IMR-90 (cell line): ENCODE data around the gene NGFR. TPM values are rescaled to one million over a fixed set of nuclear protein-coding genes. Genes with fewer than 3 reads are reported as not detected.

ENCODE experiments used
- ATAC-seq: fragments of 200-7000 bp; cut with Tn5 transposase; 2 replicates; pipeline ENCODE4 v1.9.1; 2020; ENCODE audit warnings: low read depth, mild to moderate bottlenecking, moderate library complexity
- BruUV-seq: library from RNA; stranded (reverse); fragments of 400-500 nt; replicated peaks from 2 replicates; lab custom pipeline; 2021; lab: Mats Ljungman, UMichigan
- CTCF ChIA-PET: fragments of 300-600 bp; formaldehyde crosslinking; extraction: SDS; loops from one replicate; lab custom pipeline; 2021; ENCODE audit warnings: antibody characterized with exemption; lab: Yijun Ruan, JAX
- POLR2A ChIA-PET: fragments of 300-600 bp; sonication (Branson Sonifier 250); formaldehyde crosslinking; loops from one replicate; lab custom pipeline; 2022; ENCODE audit warnings: antibody characterized with exemption; ENCODE audit not compliant: unreplicated experiment; lab: Charles Lee
- DNase-seq: peaks from one replicate; pipeline ENCODE4 v3.0.0; 2013
- H2AFZ ChIP-seq: replicated peaks from 2 replicates; pipeline ENCODE3; 2013; ENCODE audit warnings: low read length, mild to moderate bottlenecking; ENCODE audit not compliant: poor library complexity
- H2AK5ac ChIP-seq: 2 replicates; pipeline ENCODE4 v1.6.1; 2013; ENCODE audit warnings: low read depth, low read length, inconsistent platforms
- H2AK9ac ChIP-seq: replicated peaks from 2 replicates; pipeline ENCODE3; 2013; ENCODE audit warnings: mild to moderate bottlenecking, low read depth, low read length, moderate library complexity; ENCODE audit not compliant: poor library complexity
- H2BK120ac ChIP-seq: 2 replicates; pipeline ENCODE4 v1.6.1; 2013; ENCODE audit warnings: low read depth, low read length, inconsistent platforms
- H2BK15ac ChIP-seq: 3 replicates; pipeline ENCODE4 v1.6.1; 2013; ENCODE audit warnings: low read depth, low read length, inconsistent platforms
- H2BK20ac ChIP-seq: 2 replicates; pipeline ENCODE4 v1.6.1; 2013; ENCODE audit warnings: low read depth, mild to moderate bottlenecking, inconsistent platforms, low read length, moderate library complexity
- H2BK5ac ChIP-seq: 2 replicates; pipeline ENCODE4 v1.6.1; 2013; ENCODE audit warnings: mild to moderate bottlenecking, low read depth, low read length, inconsistent platforms; ENCODE audit not compliant: poor library complexity, severe bottlenecking
- H3K14ac ChIP-seq: replicated peaks from 2 replicates; pipeline ENCODE4 v1.6.1; 2013; ENCODE audit warnings: low read depth, low read length, inconsistent platforms
- H3K18ac ChIP-seq: 2 replicates; pipeline ENCODE4 v1.6.1; 2013; ENCODE audit warnings: low read depth, low read length, control low read depth
- H3K23ac ChIP-seq: 2 replicates; pipeline ENCODE4 v1.6.1; 2013; ENCODE audit warnings: low read depth, low read length, inconsistent platforms
- H3K27ac ChIP-seq: 2 replicates; pipeline ENCODE4 v1.5.1; 2013; ENCODE audit warnings: mild to moderate bottlenecking, control low read depth, low read length; ENCODE audit not compliant: insufficient read depth
- H3K27me3 ChIP-seq: 2 replicates; pipeline ENCODE4 v1.6.1; 2013; ENCODE audit warnings: low read length; ENCODE audit not compliant: control insufficient read depth, insufficient read depth
- H3K36me3 ChIP-seq: 2 replicates; pipeline ENCODE4 v1.6.1; 2013; ENCODE audit warnings: low read length, mixed read lengths; ENCODE audit not compliant: control insufficient read depth, insufficient read depth
- H3K4ac ChIP-seq: 2 replicates; pipeline ENCODE4 v1.6.1; 2013; ENCODE audit warnings: low read depth, low read length, inconsistent platforms
- H3K4me1 ChIP-seq: 2 replicates; pipeline ENCODE4 v1.6.1; 2013; ENCODE audit warnings: low read length, mixed read lengths; ENCODE audit not compliant: control insufficient read depth, insufficient read depth
- H3K4me2 ChIP-seq: 2 replicates; pipeline ENCODE4 v1.6.1; 2013; ENCODE audit warnings: low read depth, mild to moderate bottlenecking, control low read depth, low read length, moderate library complexity
- H3K4me3 ChIP-seq: 2 replicates; pipeline ENCODE4 v1.5.1; 2013; ENCODE audit warnings: low read depth, mild to moderate bottlenecking, control low read depth, low read length, moderate library complexity; ENCODE audit not compliant: insufficient read depth
- H3K56ac ChIP-seq: 2 replicates; pipeline ENCODE4 v1.6.1; 2013; ENCODE audit warnings: low read length, inconsistent platforms; ENCODE audit not compliant: insufficient read depth; ENCODE audit errors: extremely low read depth
- H3K79me1 ChIP-seq, 2 experiments: 2 replicates each; pipeline ENCODE4 v1.6.1; 2013; ENCODE audit warnings: low read length in 2 of 2, inconsistent platforms in 1 of 2, low read depth in 1 of 2
- H3K9ac ChIP-seq: 2 replicates; pipeline ENCODE4 v1.6.1; 2013; ENCODE audit warnings: low read depth, low read length, control low read depth
- H3K9me1 ChIP-seq: 2 replicates; pipeline ENCODE4 v1.6.1; 2013; ENCODE audit warnings: low read length, inconsistent platforms; ENCODE audit not compliant: insufficient read depth
- H3K9me3 ChIP-seq: 2 replicates; pipeline ENCODE4 v1.6.1; 2013; ENCODE audit warnings: low read length; ENCODE audit not compliant: control insufficient read depth, insufficient read depth
- H4K20me1 ChIP-seq: 2 replicates; pipeline ENCODE4 v1.6.1; 2013; ENCODE audit warnings: low read length, inconsistent platforms; ENCODE audit not compliant: insufficient read depth
- H4K5ac ChIP-seq: 2 replicates; pipeline ENCODE4 v1.6.1; 2013; ENCODE audit warnings: mild to moderate bottlenecking, low read depth, low read length, control low read depth
- H4K8ac ChIP-seq, 2 experiments: 2 replicates each; pipeline ENCODE4 v1.6.1; 2013; ENCODE audit warnings: low read depth in 2 of 2, low read length in 2 of 2, control low read depth in 1 of 2, inconsistent platforms in 1 of 2
- H4K91ac ChIP-seq: 2 replicates; pipeline ENCODE4 v1.6.1; 2013; ENCODE audit warnings: low read depth, low read length, inconsistent platforms; ENCODE audit not compliant: insufficient read depth
- CHD1 ChIP-seq: IDR thresholded peaks from 2 replicates; pipeline ENCODE4 v1.6.1; 2012; ENCODE audit warnings: low read depth, low read length, improper control_type of control experiment
- FOS ChIP-seq: fragments of 150-350 bp; IDR thresholded peaks from 2 replicates; pipeline ENCODE4 v1.6.1; 2016; ENCODE audit warnings: low read depth, low read length
- MAFK ChIP-seq: IDR thresholded peaks from 2 replicates; pipeline ENCODE4 v1.6.1; 2012; ENCODE audit warnings: low read depth, low read length, improper control_type of control experiment
- MAZ ChIP-seq: IDR thresholded peaks from 2 replicates; pipeline ENCODE4 v1.6.1; 2012; ENCODE audit warnings: low read depth, mild to moderate bottlenecking, low read length, improper control_type of control experiment, moderate library complexity, borderline replicate concordance
- MXI1 ChIP-seq: IDR thresholded peaks from 2 replicates; pipeline ENCODE4 v1.6.1; 2012; ENCODE audit warnings: low read depth, mild to moderate bottlenecking, low read length, moderate library complexity, borderline replicate concordance
- NFE2L2 ChIP-seq: fragments of 150-350 bp; IDR thresholded peaks from 2 replicates; pipeline ENCODE4 v1.6.1; 2016; ENCODE audit warnings: low read depth, mild to moderate bottlenecking, low read length
- POLR2A ChIP-seq: IDR thresholded peaks from 2 replicates; pipeline ENCODE4 v1.6.1; 2012; ENCODE audit warnings: mild to moderate bottlenecking, low read depth, low read length
- SMC3 ChIP-seq: fragments of 150-350 bp; IDR thresholded peaks from 2 replicates; pipeline ENCODE4 v1.6.1; 2016; ENCODE audit warnings: low read depth, mild to moderate bottlenecking, antibody characterized with exemption, low read length, moderate library complexity
- WGBS, 2 experiments: methylation state at CpG; one replicate each; pipeline versions ENCODE4 v1.1.5 to v1.1.7; 2013; ENCODE audit warnings: missing lambda C conversion rate in 2 of 2; ENCODE audit not compliant: insufficient read length in 1 of 2; ENCODE audit errors: extremely low coverage in 2 of 2; 5-methylcytosine and 5-hydroxymethylcytosine counted together
- dilution Hi-C: fragments of 300-500 bp; cut with HindIII; formaldehyde crosslinking; loops from one replicate; pipeline ENCODE4 v1.14.3; 2018; ENCODE audit warnings: low sequenced_read_pairs; ENCODE audit not compliant: unreplicated experiment
- in situ Hi-C: fragments of 300-500 bp; cut with MboI; formaldehyde crosslinking; loops from 3 replicates; pipeline ENCODE4 v1.14.3; 2019; ENCODE audit warnings: low sequenced_read_pairs, inconsistent platforms, mixed read lengths
- intact Hi-C: fragments of 100-400 bp; cut with micrococcal nuclease; formaldehyde crosslinking; loops from 2 replicates; pipeline ENCODE4 v1.10.0; 2022
- polyA plus RNA-seq, 3 experiments: library from polyadenylated mRNA; depleted of rRNA; stranded (reverse); fragments of >200 nt; gene quantifications; 2 replicates each; pipeline ENCODE4 v1.2.3, GENCODE V29; 2012; ENCODE audit warnings: low replicate concordance in 1 of 3
- total RNA-seq: library from RNA; depleted of rRNA; stranded (reverse); fragments of >200 nt; gene quantifications from 2 replicates; pipeline ENCODE4 v1.2.3, GENCODE V29; 2012
- TF ChIP-seq, protein P1 (sequence below): fragments of 150-350 bp; IDR thresholded peaks from 2 replicates; pipeline ENCODE4 v1.6.1; 2016; ENCODE audit warnings: low read depth, mild to moderate bottlenecking, low read length, moderate library complexity, borderline replicate concordance
- TF ChIP-seq, protein P2 (sequence below): conservative IDR thresholded peaks from 2 replicates; pipeline ENCODE4 v1.5.1; 2012; ENCODE audit warnings: mild to moderate bottlenecking, low read depth, low read length, improper control_type of control experiment

NGFR gene
- total and polyA plus RNA-seq, 2 of the 4 experiments (the other 2 are of a cell fraction) = 0.15 to 0.18 TPM

DNA sequence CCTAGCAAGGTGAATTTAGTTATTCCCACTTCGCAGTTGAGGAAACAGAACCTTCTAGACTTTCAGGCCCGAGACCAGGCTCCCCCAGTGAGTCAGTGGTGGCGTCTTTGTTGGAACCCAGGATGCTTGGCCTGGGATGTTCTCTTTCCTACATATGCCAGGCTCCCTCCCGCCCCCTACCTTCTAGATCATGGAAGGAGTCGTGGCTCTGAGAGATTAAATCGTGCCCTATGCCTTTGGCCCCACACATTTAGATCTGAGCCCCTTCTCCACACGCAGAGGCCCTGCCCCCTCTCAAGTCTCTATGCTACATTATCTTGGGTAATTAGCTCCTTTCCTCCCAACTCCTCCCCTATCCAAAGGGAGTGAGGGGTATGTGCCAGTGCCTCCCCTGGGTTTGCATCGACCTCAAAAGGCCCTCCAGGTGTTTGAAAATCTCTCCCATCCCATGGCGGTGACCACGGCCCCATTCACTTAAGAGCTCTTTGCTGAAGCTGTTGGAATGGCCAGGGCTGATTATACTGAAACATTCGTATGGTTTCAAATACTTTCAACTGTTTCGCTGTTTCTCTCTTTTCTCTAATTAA is 3.0 kb downstream of the NGFR start:
- Histone ChIP-seq H3K18ac (no peak overlapping the region), H2BK20ac (no peak overlapping the region), H4K91ac (no peak overlapping the region), H2AFZ (no peak overlapping the region), H3K4me3 (no peak overlapping the region), H3K9me3 (no peaks in the 10 kb centered on the region), H3K27me3 (peaks cover 86% of the 10 kb centered on the region), H3K23ac (no peak overlapping the region), H4K20me1 (0 out of 2 replicates have a peak, but pooled peaks cover 10% of the 10 kb centered on the region), H3K14ac (no peak overlapping the region), H3K56ac (no peak overlapping the region), H2BK120ac (no peak overlapping the region), H4K8ac (no peak overlapping the region), H3K27ac (no peak overlapping the region), H3K36me3 (no peaks in the 10 kb centered on the region), H3K9me1 (no peaks in the 10 kb centered on the region), H2AK9ac (no peak overlapping the region), H3K79me1 (no peaks in the 10 kb centered on the region), H2BK15ac (no peak overlapping the region), H2BK5ac (no peak overlapping the region), H2AK5ac (no peak overlapping the region), H4K5ac (no peak overlapping the region), H3K4me2 (peak overlapping the region; percentile 5; the same call in 1 of the 2 replicates), H3K4me1 (peaks cover 7% of the 10 kb centered on the region; the same call in 1 of the 2 replicates), H3K4ac (no peak overlapping the region), H3K9ac (no peak overlapping the region)
- ATAC-seq (no peak), DNase-seq (no peak)
- no CpG with 5 or more reads among the region's 12 CpGs for WGBS, 2 experiments
- in situ Hi-C loops = no loop called here
- BruUV-seq = no TSS peak
- TF ChIP-seq SMC3 = no peak
- TF ChIP-seq, protein P1, sequence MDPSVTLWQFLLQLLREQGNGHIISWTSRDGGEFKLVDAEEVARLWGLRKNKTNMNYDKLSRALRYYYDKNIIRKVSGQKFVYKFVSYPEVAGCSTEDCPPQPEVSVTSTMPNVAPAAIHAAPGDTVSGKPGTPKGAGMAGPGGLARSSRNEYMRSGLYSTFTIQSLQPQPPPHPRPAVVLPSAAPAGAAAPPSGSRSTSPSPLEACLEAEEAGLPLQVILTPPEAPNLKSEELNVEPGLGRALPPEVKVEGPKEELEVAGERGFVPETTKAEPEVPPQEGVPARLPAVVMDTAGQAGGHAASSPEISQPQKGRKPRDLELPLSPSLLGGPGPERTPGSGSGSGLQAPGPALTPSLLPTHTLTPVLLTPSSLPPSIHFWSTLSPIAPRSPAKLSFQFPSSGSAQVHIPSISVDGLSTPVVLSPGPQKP = no peak
- no peak for TF ChIP-seq NFE2L2
- no peak for TF ChIP-seq MXI1
- no peak for TF ChIP-seq FOS
- TF ChIP-seq CHD1 = no peak
- TF ChIP-seq POLR2A = no peak
- TF ChIP-seq, protein P2, sequence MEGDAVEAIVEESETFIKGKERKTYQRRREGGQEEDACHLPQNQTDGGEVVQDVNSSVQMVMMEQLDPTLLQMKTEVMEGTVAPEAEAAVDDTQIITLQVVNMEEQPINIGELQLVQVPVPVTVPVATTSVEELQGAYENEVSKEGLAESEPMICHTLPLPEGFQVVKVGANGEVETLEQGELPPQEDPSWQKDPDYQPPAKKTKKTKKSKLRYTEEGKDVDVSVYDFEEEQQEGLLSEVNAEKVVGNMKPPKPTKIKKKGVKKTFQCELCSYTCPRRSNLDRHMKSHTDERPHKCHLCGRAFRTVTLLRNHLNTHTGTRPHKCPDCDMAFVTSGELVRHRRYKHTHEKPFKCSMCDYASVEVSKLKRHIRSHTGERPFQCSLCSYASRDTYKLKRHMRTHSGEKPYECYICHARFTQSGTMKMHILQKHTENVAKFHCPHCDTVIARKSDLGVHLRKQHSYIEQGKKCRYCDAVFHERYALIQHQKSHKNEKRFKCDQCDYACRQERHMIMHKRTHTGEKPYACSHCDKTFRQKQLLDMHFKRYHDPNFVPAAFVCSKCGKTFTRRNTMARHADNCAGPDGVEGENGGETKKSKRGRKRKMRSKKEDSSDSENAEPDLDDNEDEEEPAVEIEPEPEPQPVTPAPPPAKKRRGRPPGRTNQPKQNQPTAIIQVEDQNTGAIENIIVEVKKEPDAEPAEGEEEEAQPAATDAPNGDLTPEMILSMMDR = no peak
- TF ChIP-seq MAFK = no peak
- no peak for TF ChIP-seq MAZ
- POLR2A ChIA-PET = no interaction called here
- dilution Hi-C loops = no loop called here
- CTCF ChIA-PET = no interaction called here
- intact Hi-C loops = no loop called here
